ENCODE results near the gene BAIAP2. TPM values are rescaled to one million over a fixed set of nuclear protein-coding genes. Genes with fewer than 3 reads are reported as not detected.
"Not testable (repeated sequence)": the region's sequence is repeated elsewhere in the genome, so short reads cannot be mapped to it uniquely, and the experiment has no call there.

Gene BAIAP2
- total RNA-seq, 1 donor from 2014 or later, result 101 TPM

DNA sequence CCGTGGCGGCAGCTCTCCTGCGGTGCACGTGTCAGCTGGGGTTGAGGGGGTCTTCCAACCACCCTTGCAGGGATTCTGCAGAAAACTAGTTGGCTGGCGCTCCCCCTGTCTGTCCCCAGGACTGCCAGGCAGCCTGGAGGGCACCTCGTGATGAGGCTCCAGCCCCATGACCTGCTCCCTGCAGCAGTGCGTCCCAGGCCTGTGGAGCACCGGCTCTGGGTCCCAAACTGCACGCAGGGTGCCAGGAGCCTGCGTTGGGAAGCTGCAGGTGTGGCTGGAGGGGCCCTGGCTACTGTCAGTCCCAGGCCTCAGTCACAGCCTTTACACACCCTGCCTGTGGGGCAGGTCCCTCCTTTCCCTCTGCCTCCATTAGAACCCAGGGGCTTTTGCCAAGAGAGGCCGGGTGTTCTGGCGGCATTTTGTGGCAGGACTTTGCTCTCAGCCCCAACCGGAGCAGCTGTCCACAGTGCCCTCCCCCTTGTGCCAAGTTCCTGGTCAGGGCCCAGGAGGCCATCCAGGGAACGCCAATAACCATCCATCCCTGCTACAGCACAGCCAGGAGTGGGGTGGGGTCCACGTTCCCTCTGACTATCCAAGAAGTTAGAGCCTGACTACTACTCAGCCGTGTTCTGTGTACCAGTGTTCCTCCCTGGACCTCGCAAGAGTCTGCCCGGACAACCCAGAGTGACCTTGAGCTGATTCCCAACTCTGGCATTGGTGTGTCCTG is 34.2 kb upstream of the BAIAP2 start:
- peak; percentile 33 for DNase-seq (ENCODE audit: low spot score)

- no peak for DNase-seq (ENCODE audit: low spot score)
Measured at GRCh38 chr17:81002013-81002384, 33.0 kb upstream of the BAIAP2 start.

- peak; percentile 50 for DNase-seq (ENCODE audit: low spot score)
Measured at GRCh38 chr17:81002409-81003361, 32.3 kb upstream of the BAIAP2 start.

GRCh38 chr17:81003711-81004475 is 31.1 kb upstream of the BAIAP2 start:
- DNase-seq (ENCODE audit: low spot score), result no peak

DNA sequence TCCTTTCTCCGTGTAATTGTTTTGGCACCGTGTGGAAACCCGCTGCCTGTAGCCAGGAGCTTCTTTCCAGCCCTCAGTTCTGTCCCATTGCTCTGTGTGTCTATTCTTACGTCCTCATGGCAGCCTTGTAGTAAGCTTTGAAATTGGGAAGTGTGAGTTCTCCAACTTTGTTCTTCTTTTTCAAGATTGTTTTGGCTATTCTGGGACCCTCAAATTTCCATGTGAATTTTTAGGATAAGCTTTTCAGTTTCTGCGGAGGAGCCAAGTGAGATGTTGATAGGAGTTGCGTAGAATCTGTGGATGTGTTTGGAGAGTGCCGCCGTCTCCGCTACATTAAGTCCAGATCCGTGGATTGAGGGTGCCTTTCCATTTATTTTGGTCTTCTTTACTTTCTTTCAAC is 28.1 kb upstream of the BAIAP2 start:
- no peak for DNase-seq (ENCODE audit: low spot score)

GRCh38 chr17:81008140-81008539 is 26.8 kb upstream of the BAIAP2 start:
- no peak for DNase-seq (ENCODE audit: low spot score)

DNA sequence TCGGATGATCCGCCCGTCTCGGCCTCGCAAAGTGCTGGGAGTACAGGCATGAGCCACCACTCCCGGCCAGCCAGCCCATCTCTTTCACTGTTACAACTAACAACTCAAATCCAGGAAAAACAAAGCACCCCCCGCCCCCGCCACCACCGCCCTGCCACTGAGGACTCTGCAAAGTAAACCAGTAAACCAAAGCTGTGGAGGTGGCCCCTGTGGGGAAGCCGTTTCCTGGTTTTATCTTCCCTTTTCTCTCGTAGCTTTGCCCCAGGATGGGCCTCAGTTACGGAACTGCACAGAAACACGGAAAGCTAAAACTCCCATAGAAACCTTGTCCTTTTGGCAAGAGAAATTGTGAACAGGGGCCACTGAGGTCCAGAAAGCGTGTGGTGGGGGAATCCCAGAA is 25.8 kb upstream of the BAIAP2 start:
- DNase-seq (ENCODE audit: low spot score), result no peak

DNA sequence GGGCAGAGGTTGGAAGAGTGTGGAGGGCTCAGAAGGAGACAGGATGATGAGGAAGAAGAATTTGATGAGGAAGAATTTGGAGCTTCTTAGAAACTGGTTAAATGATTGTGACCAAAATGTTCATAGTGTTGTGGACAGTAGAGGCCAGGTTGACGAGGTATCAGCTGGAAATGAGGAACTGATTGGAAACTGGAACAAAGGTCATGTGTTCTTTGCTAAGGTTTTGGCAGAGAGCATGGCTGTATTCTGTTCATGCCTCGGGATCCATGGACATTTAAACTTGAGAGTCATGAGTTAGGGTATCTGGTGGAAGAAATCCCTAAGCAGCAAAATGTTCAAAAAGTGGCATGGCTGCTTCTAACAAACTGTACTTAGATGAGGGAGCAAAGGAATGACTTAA is 24.0 kb upstream of the BAIAP2 start:
- DNase-seq (ENCODE audit: low spot score), result no peak

GRCh38 chr17:81011951-81012350 is 23.0 kb upstream of the BAIAP2 start:
- DNase-seq (ENCODE audit: low spot score), result no peak

GRCh38 chr17:81012574-81013447 is 22.1 kb upstream of the BAIAP2 start:
- DNase-seq (ENCODE audit: low spot score), result no peak

GRCh38 chr17:81013642-81014041 is 21.3 kb upstream of the BAIAP2 start:
- no peak for DNase-seq (ENCODE audit: low spot score)

DNA sequence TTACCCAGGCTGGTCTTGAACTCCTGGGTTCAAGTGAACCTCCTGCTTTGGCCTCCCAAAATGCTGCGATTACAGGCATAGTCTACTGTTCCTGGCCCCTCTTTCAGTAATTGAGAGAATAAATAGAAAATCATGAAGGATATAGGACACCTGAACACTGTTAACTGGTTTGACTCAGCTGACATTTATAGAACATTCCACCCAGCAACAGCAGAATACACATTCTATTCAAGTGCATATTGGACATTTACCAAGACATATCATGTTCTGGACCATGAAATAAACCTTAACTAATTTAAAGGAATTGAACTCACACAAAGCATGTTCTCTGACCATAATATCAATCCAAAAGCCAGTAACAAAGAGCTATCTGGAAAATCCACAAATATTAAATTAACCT is 19.8 kb upstream of the BAIAP2 start:
- DNase-seq (ENCODE audit: low spot score), result no peak

DNA sequence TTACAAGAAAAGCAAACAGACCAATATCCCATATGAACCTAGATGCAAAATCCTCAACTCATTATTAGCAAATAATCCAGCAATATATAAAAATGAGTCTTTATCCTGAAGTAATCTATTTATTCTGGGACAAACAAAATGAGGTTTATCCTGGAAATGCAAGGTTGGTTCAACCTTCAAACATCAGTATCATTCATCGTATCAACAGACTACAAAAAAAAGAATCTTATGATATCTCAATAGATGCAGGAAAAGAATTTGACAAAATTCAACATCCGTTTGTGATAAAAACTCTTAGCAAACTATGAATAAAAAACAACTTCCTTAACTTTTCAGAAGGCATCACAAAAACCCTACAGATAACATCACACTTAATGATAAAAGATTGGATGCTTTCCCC is 18.4 kb upstream of the BAIAP2 start:
- no peak for DNase-seq (ENCODE audit: low spot score)

- not testable (repeated sequence) for DNase-seq (ENCODE audit: low spot score)
Measured at GRCh38 chr17:81017330-81017729, 17.6 kb upstream of the BAIAP2 start.

- no peak for DNase-seq (ENCODE audit: low spot score)
Measured at GRCh38 chr17:81018044-81018802, 16.7 kb upstream of the BAIAP2 start.

- DNase-seq (ENCODE audit: low spot score), result no peak
Measured at GRCh38 chr17:81019563-81020442, 15.1 kb upstream of the BAIAP2 start.

GRCh38 chr17:81020443-81020766 is 14.5 kb upstream of the BAIAP2 start:
- DNase-seq (ENCODE audit: low spot score), result no peak

GRCh38 chr17:81020767-81021497 is 14.0 kb upstream of the BAIAP2 start:
- no peak for DNase-seq (ENCODE audit: low spot score)
